ENCODE measurements around the gene NUDT9. TPM values are rescaled to one million over a fixed set of nuclear protein-coding genes. Genes with fewer than 3 reads are reported as not detected.

NUDT9 gene
- total RNA-seq, 4 donors from 2014 or later, result 14.7 to 19.1 (median 17.1) TPM

DNA sequence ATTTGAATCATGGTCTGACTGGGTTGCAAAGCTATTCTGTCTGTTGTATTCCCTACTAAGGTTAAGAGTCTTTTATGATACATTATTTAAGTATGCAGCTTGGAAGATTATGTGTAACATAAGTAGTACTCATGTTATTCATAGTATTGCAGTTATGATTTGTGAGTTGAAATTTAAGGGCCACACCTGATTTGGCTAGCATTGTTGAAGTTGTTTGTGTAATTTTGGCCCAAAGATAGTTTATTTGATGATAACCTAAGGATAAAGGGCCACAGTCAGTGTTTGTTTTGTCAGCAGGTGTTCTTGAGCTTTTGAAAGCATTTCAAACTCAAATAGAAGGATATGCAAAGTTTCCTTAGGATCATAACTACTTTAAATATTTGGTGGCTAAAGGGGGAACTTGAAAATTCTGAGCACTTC lies 38.9 kb downstream of the NUDT9 start:
- H3K27me3 ChIP-seq, result no peaks in the 10 kb centered on the region
- TF ChIP-seq POLR2A (IDR thresholded peaks at IDR 0.05) (no peak), CTCF (IDR thresholded peaks at IDR 0.05) (no peak)
- no peak overlapping the region for H3K27ac ChIP-seq
- peaks cover 0 to 5% (median 0%) of the 10 kb centered on the region in 3 donors for H3K4me1 ChIP-seq
- no peaks in the 10 kb centered on the region for H3K9me3 ChIP-seq
- peaks cover 0 to 36% (median 0%) of the 10 kb centered on the region in 3 donors for H3K36me3 ChIP-seq
- no peak overlapping the region for H3K4me3 ChIP-seq
- intact Hi-C loops (cut with DNase I), result loop anchor here (5.0 to 10.0 kb wide), 2 partner anchors 84 to 186 kb away; no protein-coding TSS in a partner anchor
- no peak for DNase-seq

DNA sequence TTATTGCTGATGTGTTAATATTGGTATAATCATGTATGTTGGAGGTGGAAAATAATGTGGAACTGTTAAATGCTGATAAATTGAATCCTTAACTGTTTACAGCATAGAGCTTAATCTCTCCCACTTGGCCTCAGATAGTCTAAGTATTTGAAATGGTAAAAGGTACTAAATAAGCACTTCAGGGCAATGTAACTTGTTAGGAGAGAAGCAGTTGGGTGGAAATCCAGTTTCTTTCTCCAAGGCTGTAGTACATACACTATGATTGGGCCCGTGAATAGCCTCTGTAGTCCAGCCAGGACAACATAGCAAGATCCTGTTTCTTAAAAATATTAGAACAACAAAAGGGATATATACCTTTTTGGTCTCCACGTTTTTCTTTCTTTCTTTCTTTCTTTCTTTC lies 39.7 kb downstream of the NUDT9 start:
- peaks cover 0 to 5% (median 0%) of the 10 kb centered on the region in 3 donors for H3K4me1 ChIP-seq
- peaks cover 0 to 28% (median 0%) of the 10 kb centered on the region in 3 donors for H3K36me3 ChIP-seq
- DNase-seq, result no peak
- no peak overlapping the region for H3K27ac ChIP-seq
- no peak for TF ChIP-seq POLR2A (IDR thresholded peaks at IDR 0.05)
- TF ChIP-seq CTCF (IDR thresholded peaks at IDR 0.05), result no peak
- H3K4me3 ChIP-seq, result no peak overlapping the region
- no peaks in the 10 kb centered on the region for H3K9me3 ChIP-seq
- 84 to 91% methylated on average over 2 of the region's 2 CpGs for WGBS, 2 donors
- no peaks in the 10 kb centered on the region for H3K27me3 ChIP-seq
- intact Hi-C loops (cut with DNase I), result loop anchor here (5.0 to 10.0 kb wide), 2 partner anchors 85 to 187 kb away; no protein-coding TSS in a partner anchor

DNA sequence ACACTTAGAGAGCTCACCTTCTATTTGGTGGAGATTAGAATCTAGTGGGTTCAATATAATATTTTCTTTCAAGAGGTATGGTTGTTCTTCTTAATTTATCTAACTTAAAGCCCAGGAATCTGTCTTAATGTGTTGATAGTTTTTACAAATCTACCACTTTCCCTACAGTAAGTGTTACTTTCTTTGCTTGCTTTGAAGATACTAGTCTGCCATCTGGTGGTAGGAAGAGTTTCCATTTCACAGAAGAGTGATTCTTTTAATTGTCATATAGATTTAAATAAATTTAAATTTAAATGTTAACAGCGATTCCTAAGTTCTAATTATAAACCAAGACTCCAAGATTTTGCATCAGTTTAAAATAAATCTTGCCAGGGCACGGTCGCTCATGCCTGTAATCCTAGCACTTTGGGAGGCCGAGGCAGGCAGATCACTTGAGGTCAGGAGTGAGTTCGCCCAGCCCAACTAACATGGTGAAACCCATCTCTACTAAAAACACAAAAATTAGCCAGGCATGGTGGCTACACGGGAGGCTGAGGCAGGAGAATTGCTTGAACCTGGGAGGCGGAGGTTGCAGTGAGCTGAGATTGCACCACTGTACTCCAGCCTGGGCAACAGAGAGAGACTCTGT lies 43.5 kb downstream of the NUDT9 start:
- Histone ChIP-seq H3K36me3 (no peaks in the 10 kb centered on the region), H3K4me1 (peaks cover 0 to 5% (median 0%) of the 10 kb centered on the region in 3 donors), H3K9me3 (no peaks in the 10 kb centered on the region), H3K27ac (no peak overlapping the region), H3K27me3 (no peaks in the 10 kb centered on the region), H3K4me3 (no peak overlapping the region)
- no peak for DNase-seq
- peak; percentile 39 to 83 (median 66) for TF ChIP-seq CTCF (IDR thresholded peaks at IDR 0.05)
- TF ChIP-seq POLR2A (IDR thresholded peaks at IDR 0.05), result no peak
- WGBS, 2 donors, result 46 to 47% methylated on average over 7 of the region's 7 CpGs
- intact Hi-C loops (cut with DNase I), result loop anchor here (10.0 kb wide), 1 partner anchor 191 kb away; no protein-coding TSS in a partner anchor

DNA sequence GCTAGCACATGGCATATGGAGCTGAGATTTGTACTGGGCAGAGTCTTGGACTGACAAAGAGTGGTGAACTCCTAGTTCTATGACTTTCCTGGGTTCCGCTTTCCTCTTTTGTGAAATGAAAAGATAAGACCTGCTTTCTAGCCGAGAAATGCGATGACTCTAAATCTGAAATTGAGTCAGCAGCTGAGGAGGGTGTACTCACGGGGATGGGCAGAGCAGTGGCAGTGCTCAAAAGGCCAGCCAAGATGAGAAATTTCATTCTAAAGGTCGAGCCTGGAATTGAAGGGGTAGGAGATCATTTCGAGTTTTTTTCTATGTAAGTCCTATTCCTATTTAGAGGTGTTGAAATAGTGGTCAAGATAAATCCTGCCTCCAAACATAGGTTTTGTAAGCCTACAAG lies 47.0 kb downstream of the NUDT9 start:
- DNase-seq, result no peak
- H3K4me3 ChIP-seq, result no peak overlapping the region
- H3K9me3 ChIP-seq, result no peaks in the 10 kb centered on the region
- peaks cover 0 to 18% (median 0%) of the 10 kb centered on the region in 3 donors for H3K36me3 ChIP-seq
- H3K27ac ChIP-seq, result no peak overlapping the region
- WGBS, 2 donors, result 70 to 86% methylated on average over 6 of the region's 6 CpGs
- peaks cover 0 to 5% (median 0%) of the 10 kb centered on the region in 3 donors for H3K4me1 ChIP-seq
- no peak for TF ChIP-seq CTCF (IDR thresholded peaks at IDR 0.05)
- no peak for TF ChIP-seq POLR2A (IDR thresholded peaks at IDR 0.05)
- intact Hi-C loops (cut with DNase I), result loop anchor here (10.0 kb wide), 1 partner anchor 195 kb away; no protein-coding TSS in a partner anchor
- H3K27me3 ChIP-seq, result no peaks in the 10 kb centered on the region

DNA sequence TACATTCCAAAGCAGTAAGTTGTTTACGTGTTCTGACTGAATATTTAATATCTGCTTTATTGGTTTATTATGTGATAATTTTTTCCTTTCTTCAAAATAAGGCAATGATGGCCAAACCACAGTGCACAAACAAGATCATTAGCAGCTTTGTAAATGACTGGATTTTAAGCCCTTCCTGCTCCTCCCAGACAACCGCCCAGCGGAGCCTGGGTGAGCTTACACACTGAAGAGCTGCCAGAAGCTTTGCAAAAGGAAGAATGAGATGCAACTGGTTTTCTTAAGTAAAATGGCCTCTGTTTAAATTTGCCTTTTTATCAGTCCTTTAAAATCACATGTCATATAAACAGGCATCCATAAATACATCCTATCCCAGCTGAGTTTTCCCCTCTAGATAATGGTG lies 54.6 kb downstream of the NUDT9 start:
- DNase-seq, result no peak
- Histone ChIP-seq H3K4me3 (no peak overlapping the region), H3K36me3 (peaks cover 0 to 82% (median 5%) of the 10 kb centered on the region in 3 donors), H3K27me3 (no peaks in the 10 kb centered on the region), H3K4me1 (peaks cover 0 to 11% (median 0%) of the 10 kb centered on the region in 3 donors), H3K9me3 (no peaks in the 10 kb centered on the region), H3K27ac (peak overlapping the region in 3 of 4 donors; percentile 16 to 31 (median 19))
- WGBS, 2 donors, result 60 to 73% methylated on average over 3 of the region's 3 CpGs
- intact Hi-C loops (cut with DNase I), result no loop called here
- TF ChIP-seq POLR2A (IDR thresholded peaks at IDR 0.05) (no peak), CTCF (IDR thresholded peaks at IDR 0.05) (no peak)

Data from esophagus squamous epithelium (tissue), 5 donors.